Uterus (tissue), 4 donors: ENCODE measurements around the gene DOCK4. TPM values are rescaled to one million over a fixed set of nuclear protein-coding genes. Genes with fewer than 3 reads are reported as not detected.

Source experiments
- DNase-seq, 2 donors: peaks; one replicate each; pipeline ENCODE4 v3.0.0-alpha.2; 2019 to 2020
- H3K27ac ChIP-seq, 2 donors: fragments of 200-600 bp; sonication (generic); 1 replicate in 1 of 2; 2 replicates in 1 of 2; pipeline ENCODE4 v1.5.1; 2016 to 2018
- H3K27me3 ChIP-seq, 2 donors: fragments of 200-600 bp; sonication (generic); one replicate each; pipeline ENCODE4 v1.5.1; 2018 to 2019; ENCODE audit warnings: control low read depth in 1 of 2
- H3K36me3 ChIP-seq, 2 donors: fragments of 200-600 bp; sonication (generic); one replicate each; pipeline ENCODE4 v1.5.1; 2019; ENCODE audit warnings: control low read depth in 1 of 2
- H3K4me1 ChIP-seq, 2 donors: fragments of 200-600 bp; sonication (generic); one replicate each; pipeline ENCODE4 v1.5.1; 2018 to 2019; ENCODE audit warnings: control low read depth in 1 of 2
- H3K4me3 ChIP-seq, 2 donors: fragments of 200-600 bp; sonication (generic); 1 replicate in 1 of 2; 2 replicates in 1 of 2; pipeline ENCODE4 v1.5.1; 2018 to 2019; ENCODE audit warnings: mild to moderate bottlenecking in 1 of 2
- H3K9me3 ChIP-seq, 2 donors: fragments of 200-600 bp; sonication (generic); one replicate each; pipeline ENCODE4 v1.5.1; 2019; ENCODE audit warnings: control low read depth in 1 of 2
- POLR2A ChIP-seq, 2 donors: fragments of 450-650 bp; IDR thresholded peaks; one replicate each; pipeline ENCODE4 v1.6.1; 2016; ENCODE audit warnings: antibody characterized with exemption in 2 of 2, mild to moderate bottlenecking in 1 of 2, moderate library complexity in 1 of 2
- intact Hi-C: fragments of 100-400 bp; cut with DNase I; formaldehyde crosslinking; loops from one replicate; pipeline ENCODE4 v1.15.1; 2023; ENCODE audit warnings: low total_unique reads
- total RNA-seq, 4 donors: library from RNA; depleted of rRNA in 3 of 4; stranded (reverse); fragments of >200 nt in 3 of 4; gene quantifications; one replicate each; pipeline versions ENCODE4 v1.1.0 to v1.2.4, GENCODE V29; 2014 to 2023
- TF ChIP-seq, protein P1 (sequence below), 4 experiments: fragments of 200-600 bp in 2 of 4; fragments of 450-650 bp in 2 of 4; sonication (generic) in 2 of 4; IDR thresholded peaks; one replicate each; pipeline ENCODE4 v1.5.1; 2016 to 2019; ENCODE audit warnings: antibody characterized with exemption in 4 of 4, mild to moderate bottlenecking in 2 of 4, moderate library complexity in 1 of 4
- donor health status: DM: yes; HTN: yes; CAD: no.

Gene DOCK4
- total RNA-seq, 4 donors from 2014 or later = 48.8 to 217 (median 72.3) TPM

DNA sequence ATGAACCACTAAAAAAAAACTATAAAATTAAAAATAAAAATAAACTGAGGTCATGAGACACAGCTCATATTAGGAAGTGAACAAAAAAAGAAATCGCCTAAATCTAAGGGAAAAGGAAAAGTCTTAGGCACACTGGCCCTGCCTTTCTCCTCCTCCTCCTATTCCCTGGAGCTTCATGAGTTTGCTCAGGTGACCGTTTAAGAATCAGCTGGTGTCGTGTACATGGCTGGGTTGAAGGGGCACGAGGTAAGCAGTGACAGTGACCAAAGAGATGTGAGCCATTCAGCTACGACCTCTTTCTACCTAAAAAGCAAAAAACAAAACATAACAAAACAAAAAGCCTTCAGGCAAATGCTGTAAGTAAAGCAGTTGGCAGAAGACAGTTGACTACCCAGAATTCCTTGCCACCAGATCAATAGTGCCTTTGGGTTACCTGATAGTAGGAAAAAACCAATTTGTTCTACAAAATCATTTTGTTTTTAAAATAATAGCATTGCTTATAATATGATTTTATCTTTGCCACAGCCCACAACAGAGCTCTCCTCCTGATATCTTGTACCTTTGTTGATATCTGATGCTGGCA, 135.4 kb downstream of the DOCK4 start:
- H3K27me3 ChIP-seq = no peaks in the 10 kb centered on the region
- H3K4me3 ChIP-seq = no peak overlapping the region
- no peaks in the 10 kb centered on the region for H3K9me3 ChIP-seq
- DNase-seq = no peak
- intact Hi-C loops = no loop called here
- no peak for TF ChIP-seq POLR2A (IDR thresholded peaks at IDR 0.05)
- TF ChIP-seq, protein P1, sequence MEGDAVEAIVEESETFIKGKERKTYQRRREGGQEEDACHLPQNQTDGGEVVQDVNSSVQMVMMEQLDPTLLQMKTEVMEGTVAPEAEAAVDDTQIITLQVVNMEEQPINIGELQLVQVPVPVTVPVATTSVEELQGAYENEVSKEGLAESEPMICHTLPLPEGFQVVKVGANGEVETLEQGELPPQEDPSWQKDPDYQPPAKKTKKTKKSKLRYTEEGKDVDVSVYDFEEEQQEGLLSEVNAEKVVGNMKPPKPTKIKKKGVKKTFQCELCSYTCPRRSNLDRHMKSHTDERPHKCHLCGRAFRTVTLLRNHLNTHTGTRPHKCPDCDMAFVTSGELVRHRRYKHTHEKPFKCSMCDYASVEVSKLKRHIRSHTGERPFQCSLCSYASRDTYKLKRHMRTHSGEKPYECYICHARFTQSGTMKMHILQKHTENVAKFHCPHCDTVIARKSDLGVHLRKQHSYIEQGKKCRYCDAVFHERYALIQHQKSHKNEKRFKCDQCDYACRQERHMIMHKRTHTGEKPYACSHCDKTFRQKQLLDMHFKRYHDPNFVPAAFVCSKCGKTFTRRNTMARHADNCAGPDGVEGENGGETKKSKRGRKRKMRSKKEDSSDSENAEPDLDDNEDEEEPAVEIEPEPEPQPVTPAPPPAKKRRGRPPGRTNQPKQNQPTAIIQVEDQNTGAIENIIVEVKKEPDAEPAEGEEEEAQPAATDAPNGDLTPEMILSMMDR (IDR thresholded peaks at IDR 0.05) = no peak
- H3K4me1 ChIP-seq = no peaks in the 10 kb centered on the region
- H3K36me3 ChIP-seq = no peaks in the 10 kb centered on the region
- no peak overlapping the region for H3K27ac ChIP-seq

GRCh38 chr7:112069879-112070321, 136.3 kb downstream of the DOCK4 start:
- Histone ChIP-seq H3K36me3 (no peaks in the 10 kb centered on the region), H3K27ac (no peak overlapping the region), H3K27me3 (no peaks in the 10 kb centered on the region), H3K4me1 (no peaks in the 10 kb centered on the region), H3K9me3 (no peaks in the 10 kb centered on the region), H3K4me3 (no peak overlapping the region)
- intact Hi-C loops = no loop called here
- TF ChIP-seq, protein P1 (IDR thresholded peaks at IDR 0.05) = no peak
- DNase-seq = no peak

DNA sequence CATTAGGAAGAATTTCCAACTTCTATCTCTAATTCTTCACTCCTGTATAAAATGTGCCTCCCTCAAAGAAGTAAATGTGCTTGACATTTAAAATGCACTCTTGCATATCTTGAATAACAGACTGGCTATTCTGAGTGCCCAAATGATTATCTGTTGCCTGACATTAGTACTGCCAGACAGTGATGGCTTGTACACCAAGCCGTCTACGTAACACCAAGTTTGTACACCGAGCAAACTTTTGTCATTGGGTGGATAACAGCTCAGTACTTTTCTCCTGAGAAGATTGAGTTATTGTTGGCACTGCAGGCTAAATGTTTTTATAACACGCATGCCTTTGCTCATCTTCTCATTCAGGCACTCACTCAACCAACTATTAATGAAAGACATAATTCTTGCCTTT, 137.2 kb downstream of the DOCK4 start:
- Histone ChIP-seq H3K4me3 (no peak overlapping the region), H3K27me3 (no peaks in the 10 kb centered on the region), H3K9me3 (no peaks in the 10 kb centered on the region), H3K27ac (no peak overlapping the region), H3K4me1 (no peaks in the 10 kb centered on the region), H3K36me3 (no peaks in the 10 kb centered on the region)
- TF ChIP-seq, protein P1 (IDR thresholded peaks at IDR 0.05) = no peak
- TF ChIP-seq POLR2A (IDR thresholded peaks at IDR 0.05) = no peak
- no peak for DNase-seq
- intact Hi-C loops = no loop called here

DNA sequence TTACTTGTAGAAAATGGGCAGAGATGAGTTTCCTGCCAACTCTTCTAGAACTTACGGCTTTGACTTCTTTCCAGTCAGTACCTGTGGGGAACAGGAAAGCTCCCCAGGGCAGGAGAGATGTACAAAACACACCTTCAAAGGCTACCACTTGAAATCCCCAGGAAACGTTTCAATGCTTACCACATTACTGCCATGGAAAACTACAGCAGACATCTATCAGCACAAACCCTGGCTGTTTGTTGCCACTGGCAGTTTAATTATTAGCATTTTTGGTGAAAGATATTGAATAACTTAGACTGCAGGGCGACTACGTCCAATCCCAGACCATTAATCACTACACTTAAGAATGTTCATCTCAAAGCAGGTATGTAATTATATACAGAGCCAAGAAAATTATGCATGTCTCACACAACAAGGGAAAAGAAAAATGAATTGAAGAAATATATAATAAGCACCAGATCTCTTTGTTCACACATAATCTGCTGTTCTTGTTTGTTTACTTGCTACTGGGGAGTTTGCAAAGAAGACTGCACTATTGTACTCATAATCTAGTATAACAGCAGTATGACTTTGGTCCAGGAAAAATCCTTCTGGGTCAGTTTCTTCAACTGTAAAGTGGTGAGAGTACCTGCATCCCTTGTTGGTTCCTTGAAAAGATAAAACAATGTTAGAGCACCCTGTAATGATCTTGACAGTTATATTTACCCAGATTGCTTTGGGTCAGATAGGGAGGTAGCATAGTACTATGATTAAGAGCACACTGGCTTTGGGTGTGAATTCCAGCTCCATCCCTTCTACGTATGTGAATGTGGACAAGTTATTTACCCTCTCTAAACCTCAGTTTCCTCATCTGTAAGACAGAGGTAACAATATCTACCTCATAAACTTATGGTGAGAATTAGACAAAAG, 138.3 kb downstream of the DOCK4 start:
- H3K4me1 ChIP-seq = no peaks in the 10 kb centered on the region
- TF ChIP-seq, protein P1 (IDR thresholded peaks at IDR 0.05) = no peak
- no peak for TF ChIP-seq POLR2A (IDR thresholded peaks at IDR 0.05)
- no peak overlapping the region for H3K27ac ChIP-seq

GRCh38 chr7:112067200-112067599, 139.0 kb downstream of the DOCK4 start:
- intact Hi-C loops = no loop called here
- Histone ChIP-seq H3K27ac (no peak overlapping the region), H3K27me3 (no peaks in the 10 kb centered on the region), H3K36me3 (no peaks in the 10 kb centered on the region), H3K4me1 (no peaks in the 10 kb centered on the region), H3K4me3 (no peak overlapping the region), H3K9me3 (no peaks in the 10 kb centered on the region)
- no peak for DNase-seq
- TF ChIP-seq, protein P1 (IDR thresholded peaks at IDR 0.05) = no peak
- TF ChIP-seq POLR2A (IDR thresholded peaks at IDR 0.05) = no peak

More for the DNA sequence above, 138.3 kb downstream of the DOCK4 start:
- Histone ChIP-seq H3K4me3 (no peak overlapping the region), H3K27me3 (no peaks in the 10 kb centered on the region), H3K9me3 (no peaks in the 10 kb centered on the region), H3K36me3 (no peaks in the 10 kb centered on the region)
- intact Hi-C loops = no loop called here
- DNase-seq = no peak
